Choroid plexus epithelial cell (primary cell): ENCODE results near the gene CST7.

Experiments used
- DNase-seq: peaks from one replicate; pipeline ENCODE4 v3.0.0-alpha.2; 2010; ENCODE audit warnings: low read depth
- H3K4me3 ChIP-seq: 2 replicates; pipeline ENCODE4 v1.5.1; 2011; ENCODE audit warnings: low read depth, mild to moderate bottlenecking, control low read depth, low read length, moderate library complexity
- CTCF ChIP-seq: conservative IDR thresholded peaks from 2 replicates; pipeline ENCODE4 v1.5.1; 2011; ENCODE audit warnings: low read depth, mild to moderate bottlenecking, control low read depth, inconsistent platforms, low read length, moderate library complexity

Gene CST7

GRCh38 chr20:24983896-24984295, 34.8 kb downstream of the CST7 start:
- TF ChIP-seq CTCF: no peak
- DNase-seq: no peak
- H3K4me3 ChIP-seq: no peak overlapping the region

- DNase-seq: no peak
- no peak for TF ChIP-seq CTCF
- H3K4me3 ChIP-seq: no peak overlapping the region
Measured at GRCh38 chr20:24984961-24985640, 36.0 kb downstream of the CST7 start.

- no peak for DNase-seq
- no peak for TF ChIP-seq CTCF
- H3K4me3 ChIP-seq: no peak overlapping the region
Measured at GRCh38 chr20:24985802-24986201, 36.7 kb downstream of the CST7 start.

DNA sequence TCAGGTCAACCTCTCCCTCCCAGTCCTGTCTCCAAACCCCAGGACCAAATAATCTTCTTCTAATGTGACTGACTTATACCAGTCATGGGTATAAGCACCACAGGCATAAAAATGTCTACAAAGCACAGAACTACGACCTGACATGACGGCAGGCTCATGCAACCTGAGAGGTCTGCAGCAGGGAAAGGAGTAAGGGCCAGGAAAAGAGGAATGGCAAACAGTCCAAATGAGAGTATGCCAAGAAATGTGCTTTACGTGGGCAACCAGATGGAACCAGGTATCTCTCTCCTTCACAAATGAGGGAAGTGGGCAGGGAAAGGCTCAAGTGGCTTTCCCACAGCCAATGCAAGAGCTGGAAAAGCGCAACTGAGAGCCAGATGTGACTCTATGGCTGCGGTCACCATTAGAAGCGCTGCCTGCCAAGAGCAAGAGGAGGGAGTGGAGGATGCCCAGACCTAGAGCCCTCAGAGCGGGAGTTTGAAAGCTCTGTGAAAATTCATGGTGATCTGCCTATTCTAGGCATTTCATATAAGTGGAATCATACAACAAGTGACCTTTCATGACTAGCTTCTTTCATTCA, 37.5 kb downstream of the CST7 start:
- H3K4me3 ChIP-seq: no peak overlapping the region
- TF ChIP-seq CTCF: no peak
- DNase-seq: no peak

DNA sequence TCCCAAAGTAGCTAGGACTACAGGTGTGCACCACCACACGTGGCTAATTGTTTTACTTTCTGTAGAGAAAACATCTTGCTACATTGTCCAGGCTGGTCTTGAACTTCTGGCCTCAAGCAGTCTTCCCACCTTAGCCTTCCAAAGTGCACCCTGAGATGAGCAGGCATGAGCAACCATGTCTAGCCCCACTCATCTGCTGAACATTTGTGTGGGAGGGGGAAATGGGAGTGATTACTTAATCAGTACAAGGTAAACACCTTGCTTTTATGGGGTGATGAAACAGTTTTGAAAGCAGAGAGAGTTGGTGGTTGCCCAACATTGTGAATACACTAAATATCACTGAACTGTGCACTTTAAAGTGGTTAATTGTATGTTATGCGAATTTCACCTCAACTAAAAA, 38.2 kb downstream of the CST7 start:
- no peak overlapping the region for H3K4me3 ChIP-seq
- no peak for DNase-seq
- no peak for TF ChIP-seq CTCF

DNA sequence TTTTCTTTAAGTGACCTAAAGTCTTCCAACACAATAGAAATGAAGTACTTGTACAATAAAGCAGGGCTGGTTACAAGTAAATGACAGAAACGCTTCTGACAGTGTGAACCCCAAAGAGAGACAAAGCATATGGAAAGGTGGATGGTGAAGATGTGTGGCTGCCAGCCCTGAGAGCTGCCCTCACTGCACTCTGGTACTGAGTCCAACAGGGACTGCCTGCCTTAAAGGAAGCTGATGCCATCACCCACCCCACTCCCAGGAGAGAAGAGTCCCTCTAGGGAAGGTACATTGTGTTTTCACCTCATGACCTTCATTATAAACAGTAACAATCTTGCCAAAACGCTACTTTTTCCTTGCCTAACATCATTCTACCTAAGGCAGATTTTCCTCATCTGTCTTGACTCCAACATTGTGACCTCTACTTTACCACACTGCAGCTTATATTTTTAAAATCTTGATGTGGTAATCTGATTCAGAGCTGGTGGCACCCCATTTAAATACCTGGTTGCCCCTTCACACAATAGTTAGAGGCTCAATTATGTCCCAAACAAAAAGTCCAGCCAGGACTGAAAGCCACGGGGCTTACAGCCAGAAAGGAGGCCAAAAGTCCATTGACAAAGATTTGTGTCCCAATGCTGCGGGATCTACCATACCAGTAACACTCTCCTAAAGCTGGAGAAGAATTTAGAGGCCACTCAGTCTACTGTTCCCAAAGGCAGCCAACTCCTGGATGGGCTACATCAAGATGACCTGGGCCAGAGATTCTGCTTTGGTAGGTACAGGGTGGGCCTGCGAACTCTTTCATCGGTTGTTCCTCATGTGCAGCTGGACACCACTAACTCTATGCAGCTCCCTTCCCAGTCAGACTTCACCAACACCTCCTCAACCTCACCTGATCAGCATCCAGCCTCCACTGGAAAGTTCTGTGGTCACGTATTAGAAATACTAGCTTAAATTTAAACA, 39.1 kb downstream of the CST7 start:
- DNase-seq: no peak
- TF ChIP-seq CTCF: no peak

More for the DNA sequence above, 39.1 kb downstream of the CST7 start:
- no peak overlapping the region for H3K4me3 ChIP-seq
